HCT116 (cell line): ENCODE results near the gene CMIP. TPM values are rescaled to one million over a fixed set of nuclear protein-coding genes. Genes with fewer than 3 reads are reported as not detected.

Source experiments
- ATAC-seq: fragments of 200-7000 bp; cut with Tn5 transposase; 2 replicates; pipeline ENCODE4 v1.9.1; 2020; ENCODE audit warnings: mild to moderate bottlenecking, moderate library complexity
- BruUV-seq: library from RNA; stranded (reverse); fragments of 400-500 nt; replicated peaks from 2 replicates; lab custom pipeline; 2021; lab: Mats Ljungman, UMichigan
- CTCF ChIA-PET: fragments of 300-600 bp; sonication (Branson Sonifier 250); formaldehyde crosslinking; loops from one replicate; lab custom pipeline; 2021; ENCODE audit warnings: antibody characterized with exemption; lab: Charles Lee
- POLR2A ChIA-PET: fragments of 300-600, 350-600 bp; sonication (Branson Sonifier 250); formaldehyde crosslinking; loops from one replicate; lab custom pipeline; 2021; ENCODE audit warnings: antibody characterized with exemption; lab: Charles Lee
- RAD21 ChIA-PET, 2 experiments: fragments of 300-600 bp; sonication (Branson Sonifier 250); formaldehyde crosslinking; loops; one replicate each; lab custom pipeline; 2023; ENCODE audit warnings: low total read pairs in 2 of 2; ENCODE audit not compliant: uncharacterized antibody in 2 of 2, unreplicated experiment in 2 of 2, low non-redundant PET in 1 of 2; lab: Charles Lee
- DNase-seq: peaks from one replicate; pipeline ENCODE4 v3.0.0-alpha.2; 2010; ENCODE audit warnings: low read depth, low spot score
- H2AFZ ChIP-seq: fragments of 200-600 bp; shearing (Covaris generic), sonication (generic); 2 replicates; pipeline ENCODE4 v1.6.1; 2017; ENCODE audit warnings: low read depth, mixed run types, mixed read lengths, antibody characterized with exemption, low read length; ENCODE audit not compliant: poor library complexity, severe bottlenecking
- H3K27ac ChIP-seq: 2 replicates; pipeline ENCODE4 v1.5.1; 2012; ENCODE audit warnings: low read depth, low read length
- H3K27me3 ChIP-seq: fragments of 200-600 bp; sonication (generic); 2 replicates; pipeline ENCODE4 v1.6.1; 2016; ENCODE audit warnings: mixed run types, low read length, mixed read lengths; ENCODE audit not compliant: insufficient read depth
- H3K36me3 ChIP-seq, 2 experiments: fragments of 200-500 bp in 1 of 2; fragments of 200-600 bp in 1 of 2; sonication (Bioruptor generic) in 1 of 2; sonication (generic) in 1 of 2; 2 replicates each; pipeline versions ENCODE4 v1.5.1 to v1.6.1; 2014 to 2016; ENCODE audit warnings: low read length in 2 of 2, inconsistent platforms in 1 of 2, mixed read lengths in 1 of 2, mixed run types in 1 of 2; ENCODE audit not compliant: insufficient read depth in 2 of 2, control insufficient read depth in 1 of 2
- H3K4me1 ChIP-seq, 2 experiments: fragments of 200-600 bp in 1 of 2; sonication (generic) in 1 of 2; 2 replicates each; pipeline versions ENCODE4 v1.5.1 to v1.6.1; 2012 to 2017; ENCODE audit warnings: low read length in 2 of 2, inconsistent platforms in 1 of 2, mild to moderate bottlenecking in 1 of 2, mixed read lengths in 1 of 2, mixed run types in 1 of 2, moderate library complexity in 1 of 2; ENCODE audit not compliant: insufficient read depth in 2 of 2, control insufficient read depth in 1 of 2
- H3K4me2 ChIP-seq: fragments of 200-600 bp; sonication (generic); 2 replicates; pipeline ENCODE4 v1.6.1; 2017; ENCODE audit warnings: mixed run types, low read length, mixed read lengths
- H3K4me3 ChIP-seq, 2 experiments: fragments of 200-600 bp in 1 of 2; sonication (generic) in 1 of 2; replicated peaks in 1 of 2; 2 replicates each; pipeline ENCODE4 v1.5.1; 2011 to 2016; ENCODE audit warnings: low read length in 2 of 2, control low read depth in 1 of 2, low read depth in 1 of 2, mild to moderate bottlenecking in 1 of 2, mixed read lengths in 1 of 2, mixed run types in 1 of 2
- H3K79me2 ChIP-seq: fragments of 200-600 bp; sonication (generic); 2 replicates; pipeline ENCODE4 v1.6.1; 2017; ENCODE audit warnings: mild to moderate bottlenecking, mixed run types, low read length, moderate library complexity, mixed read lengths; ENCODE audit not compliant: insufficient read depth
- H3K9ac ChIP-seq: fragments of 200-600 bp; sonication (generic); 2 replicates; pipeline ENCODE4 v1.6.1; 2016; ENCODE audit warnings: low read length, mixed read lengths
- H3K9me2 ChIP-seq: fragments of 200-600 bp; sonication (generic), shearing (Covaris generic); 2 replicates; pipeline ENCODE4 v1.6.1; 2017; ENCODE audit warnings: mixed run types, mild to moderate bottlenecking, moderate library complexity; ENCODE audit not compliant: insufficient read depth
- H3K9me3 ChIP-seq, 2 experiments: fragments of 200-500 bp in 1 of 2; fragments of 200-600 bp in 1 of 2; sonication (Bioruptor generic) in 1 of 2; sonication (generic) in 1 of 2; 2 replicates each; pipeline ENCODE4 v1.6.1; 2014 to 2017; ENCODE audit warnings: low read length in 2 of 2, mixed read lengths in 2 of 2, inconsistent platforms in 1 of 2, low read depth in 1 of 2, mild to moderate bottlenecking in 1 of 2, mixed run types in 1 of 2, moderate library complexity in 1 of 2; ENCODE audit not compliant: control insufficient read depth in 1 of 2, insufficient read depth in 1 of 2
- H4K20me1 ChIP-seq: fragments of 200-600 bp; sonication (generic), shearing (Covaris generic); 2 replicates; pipeline ENCODE4 v1.6.1; 2017; ENCODE audit warnings: mixed run types, mild to moderate bottlenecking, moderate library complexity; ENCODE audit not compliant: insufficient read depth
- ATF3 ChIP-seq: IDR thresholded peaks from 2 replicates; pipeline ENCODE4 v1.6.1; 2012
- CBX3 ChIP-seq: IDR thresholded peaks from 2 replicates; pipeline ENCODE4 v1.6.1; 2012; ENCODE audit warnings: low read depth
- CTCF ChIP-seq, 3 experiments: fragments of 200-600 bp in 1 of 3; sonication (generic) in 1 of 3; IDR thresholded peaks in 2 of 3; conservative IDR thresholded peaks in 1 of 3; 2 replicates each; pipeline ENCODE4 v1.5.1; 2012 to 2017; ENCODE audit warnings: low read depth in 2 of 3, low read length in 2 of 3, antibody characterized with exemption in 1 of 3, borderline replicate concordance in 1 of 3, control low read depth in 1 of 3, mild to moderate bottlenecking in 1 of 3, mixed read lengths in 1 of 3, mixed run types in 1 of 3, moderate library complexity in 1 of 3; ENCODE audit not compliant: insufficient read depth in 1 of 3
- ELF1 ChIP-seq: IDR thresholded peaks from 2 replicates; pipeline ENCODE4 v1.6.1; 2012; ENCODE audit warnings: low read depth, borderline replicate concordance
- EZH2 ChIP-seq: fragments of 200-600 bp; sonication (generic); IDR thresholded peaks from 2 replicates; pipeline ENCODE4 v1.6.1; 2017; ENCODE audit warnings: antibody characterized with exemption, mixed run types
- EZH2phosphoT487 ChIP-seq: fragments of 200-600 bp; IDR thresholded peaks from 2 replicates; pipeline ENCODE4 v1.6.1; 2018; ENCODE audit warnings: antibody characterized with exemption, borderline replicate concordance
- JUND ChIP-seq: IDR thresholded peaks from 2 replicates; pipeline ENCODE4 v1.6.1; 2012
- POLR2A ChIP-seq: IDR thresholded peaks from 2 replicates; pipeline ENCODE4 v1.7.0; 2011; ENCODE audit warnings: borderline replicate concordance; ENCODE audit not compliant: insufficient read depth, insufficient read length; ENCODE audit errors: extremely low read depth
- POLR2AphosphoS5 ChIP-seq: IDR thresholded peaks from 2 replicates; pipeline ENCODE4 v1.6.1; 2011; ENCODE audit warnings: mild to moderate bottlenecking, low read depth, low read length, moderate library complexity
- RAD21 ChIP-seq: IDR thresholded peaks from 2 replicates; pipeline ENCODE4 v1.6.1; 2012; ENCODE audit warnings: low read depth, mild to moderate bottlenecking
- SIN3A ChIP-seq: IDR thresholded peaks from 2 replicates; pipeline ENCODE4 v1.6.1; 2012; ENCODE audit warnings: low read depth
- SP1 ChIP-seq: IDR thresholded peaks from 2 replicates; pipeline ENCODE4 v1.6.1; 2012; ENCODE audit warnings: low read depth
- SRF ChIP-seq: IDR thresholded peaks from 2 replicates; pipeline ENCODE4 v1.6.1; 2012; ENCODE audit warnings: low read depth
- YY1 ChIP-seq: IDR thresholded peaks from 2 replicates; pipeline ENCODE4 v1.6.1; 2011; ENCODE audit warnings: low read length, low read depth, moderate library complexity, mild to moderate bottlenecking; ENCODE audit not compliant: insufficient replicate concordance; ENCODE audit errors: extremely low read depth
- ZFX ChIP-seq: fragments of 450-650 bp; IDR thresholded peaks from 2 replicates; pipeline ENCODE4 v1.6.1; 2017
- ZNF274 ChIP-seq: fragments of 200-500 bp; sonication (Bioruptor generic); IDR thresholded peaks from 2 replicates; pipeline ENCODE4 v1.6.1; 2014; ENCODE audit warnings: mild to moderate bottlenecking, low read depth, low read length, inconsistent platforms
- intact Hi-C: fragments of 100-400 bp; cut with micrococcal nuclease; formaldehyde crosslinking; loops from 2 replicates; pipeline ENCODE4 v1.10.0; 2022
- total RNA-seq: library from RNA; stranded (reverse); gene quantifications from one replicate; pipeline ENCODE4 v1.2.1, GENCODE V29; 2021; ENCODE audit not compliant: unreplicated experiment
- TF ChIP-seq, protein P1 (sequence below): IDR thresholded peaks from 2 replicates; pipeline ENCODE4 v1.6.1; 2012
- TF ChIP-seq, protein P2 (sequence below): IDR thresholded peaks from 2 replicates; pipeline ENCODE4 v1.6.1; 2011; ENCODE audit warnings: mild to moderate bottlenecking, low read length, moderate library complexity; ENCODE audit not compliant: insufficient replicate concordance; ENCODE audit errors: extremely low read depth

CMIP gene
- total RNA-seq, 1 experiment from 2014 or later: 64.6 TPM

GRCh38 chr16:81632392-81633146 is 188.0 kb downstream of the CMIP start:
- Histone ChIP-seq H3K9me2 (no peaks in the 10 kb centered on the region), H2AFZ (no peak overlapping the region), H3K4me2 (peak overlapping the region; percentile 74), H3K4me3 (peak overlapping the region in 1 of 2 experiments; percentile 35; a peak in 2 of 4 replicates), H4K20me1 (peaks cover 5% of the 10 kb centered on the region; the same call in 1 of the 2 replicates), H3K4me1 (peaks cover 27 to 68% of the 10 kb centered on the region in 2 experiments), H3K27ac (peak overlapping the region; percentile 70), H3K9ac (peak overlapping the region; percentile 53), H3K36me3 (no peaks in the 10 kb centered on the region), H3K9me3 (no peaks in the 10 kb centered on the region), H3K27me3 (no peaks in the 10 kb centered on the region), H3K79me2 (peaks cover 40% of the 10 kb centered on the region; the same call in 1 of the 2 replicates)
- BruUV-seq: no TSS peak
- RAD21 ChIA-PET: no interaction called here
- CTCF ChIA-PET: interaction anchor here (1.0 to 1.8 kb wide), 4 partner anchors 10 to 97 kb away, joined by 4 to 9 read pairs (median 4); no protein-coding TSS in a partner anchor
- peak; percentile 80 for ATAC-seq
- peak; percentile 93 for DNase-seq
- POLR2A ChIA-PET: no interaction called here
- intact Hi-C loops: no loop called here
- no peak for TF ChIP-seq YY1
- peak; percentile 99 for TF ChIP-seq JUND
- TF ChIP-seq, protein P1, sequence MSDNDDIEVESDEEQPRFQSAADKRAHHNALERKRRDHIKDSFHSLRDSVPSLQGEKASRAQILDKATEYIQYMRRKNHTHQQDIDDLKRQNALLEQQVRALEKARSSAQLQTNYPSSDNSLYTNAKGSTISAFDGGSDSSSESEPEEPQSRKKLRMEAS: peak; percentile 74; the same call in 1 of the 2 replicates
- no peak for TF ChIP-seq POLR2A
- TF ChIP-seq ELF1: no peak
- TF ChIP-seq RAD21: 0 out of 2 replicates have a peak, but pooled peaks have one; percentile 10
- no peak for TF ChIP-seq EZH2phosphoT487
- peak; percentile 40; the same call in 1 of the 2 replicates for TF ChIP-seq POLR2AphosphoS5
- TF ChIP-seq, protein P2, sequence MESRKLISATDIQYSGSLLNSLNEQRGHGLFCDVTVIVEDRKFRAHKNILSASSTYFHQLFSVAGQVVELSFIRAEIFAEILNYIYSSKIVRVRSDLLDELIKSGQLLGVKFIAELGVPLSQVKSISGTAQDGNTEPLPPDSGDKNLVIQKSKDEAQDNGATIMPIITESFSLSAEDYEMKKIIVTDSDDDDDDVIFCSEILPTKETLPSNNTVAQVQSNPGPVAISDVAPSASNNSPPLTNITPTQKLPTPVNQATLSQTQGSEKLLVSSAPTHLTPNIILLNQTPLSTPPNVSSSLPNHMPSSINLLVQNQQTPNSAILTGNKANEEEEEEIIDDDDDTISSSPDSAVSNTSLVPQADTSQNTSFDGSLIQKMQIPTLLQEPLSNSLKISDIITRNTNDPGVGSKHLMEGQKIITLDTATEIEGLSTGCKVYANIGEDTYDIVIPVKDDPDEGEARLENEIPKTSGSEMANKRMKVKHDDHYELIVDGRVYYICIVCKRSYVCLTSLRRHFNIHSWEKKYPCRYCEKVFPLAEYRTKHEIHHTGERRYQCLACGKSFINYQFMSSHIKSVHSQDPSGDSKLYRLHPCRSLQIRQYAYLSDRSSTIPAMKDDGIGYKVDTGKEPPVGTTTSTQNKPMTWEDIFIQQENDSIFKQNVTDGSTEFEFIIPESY: peak; percentile 71
- peak; percentile 90; the same call in 1 of the 2 replicates for TF ChIP-seq CBX3
- TF ChIP-seq CTCF (IDR thresholded peaks at IDR 0.05 in 2 of 3, conservative IDR thresholded peaks at IDR 0.05 in 1 of 3; ENCODE audit: borderline replicate concordance in 1 of 3, insufficient read depth in 1 of 3, low read depth in 2 of 3, low read length in 2 of 3): no peak
- no peak for TF ChIP-seq ZFX
- TF ChIP-seq ATF3: no peak
- TF ChIP-seq SP1: peak; percentile 92
- no peak for TF ChIP-seq EZH2
- TF ChIP-seq SRF: peak; percentile 97
- no peak for TF ChIP-seq ZNF274
- TF ChIP-seq SIN3A: peak; percentile 84; the same call in 1 of the 2 replicates
